Body of pancreas (tissue), 4 donors: ENCODE data around the gene ST7L.

ENCODE experiments used
- POLR2A ChIP-seq, 3 donors: fragments of 450-650 bp; IDR thresholded peaks; one replicate each; pipeline ENCODE4 v1.6.1; 2016; ENCODE audit warnings: antibody characterized with exemption in 3 of 3, mild to moderate bottlenecking in 2 of 3
- TF ChIP-seq, protein P1 (sequence below), 7 experiments: fragments of 450-650 bp in 4 of 7; fragments of 200-600 bp in 3 of 7; sonication (generic) in 3 of 7; IDR thresholded peaks; one replicate each; pipeline ENCODE4 v1.5.1; 2016 to 2019; ENCODE audit warnings: antibody characterized with exemption in 7 of 7

GRCh38 chr1:112522621-112523020, 96.3 kb downstream of the ST7L start:
- TF ChIP-seq POLR2A (IDR thresholded peaks at IDR 0.05) = no peak
- TF ChIP-seq, protein P1, sequence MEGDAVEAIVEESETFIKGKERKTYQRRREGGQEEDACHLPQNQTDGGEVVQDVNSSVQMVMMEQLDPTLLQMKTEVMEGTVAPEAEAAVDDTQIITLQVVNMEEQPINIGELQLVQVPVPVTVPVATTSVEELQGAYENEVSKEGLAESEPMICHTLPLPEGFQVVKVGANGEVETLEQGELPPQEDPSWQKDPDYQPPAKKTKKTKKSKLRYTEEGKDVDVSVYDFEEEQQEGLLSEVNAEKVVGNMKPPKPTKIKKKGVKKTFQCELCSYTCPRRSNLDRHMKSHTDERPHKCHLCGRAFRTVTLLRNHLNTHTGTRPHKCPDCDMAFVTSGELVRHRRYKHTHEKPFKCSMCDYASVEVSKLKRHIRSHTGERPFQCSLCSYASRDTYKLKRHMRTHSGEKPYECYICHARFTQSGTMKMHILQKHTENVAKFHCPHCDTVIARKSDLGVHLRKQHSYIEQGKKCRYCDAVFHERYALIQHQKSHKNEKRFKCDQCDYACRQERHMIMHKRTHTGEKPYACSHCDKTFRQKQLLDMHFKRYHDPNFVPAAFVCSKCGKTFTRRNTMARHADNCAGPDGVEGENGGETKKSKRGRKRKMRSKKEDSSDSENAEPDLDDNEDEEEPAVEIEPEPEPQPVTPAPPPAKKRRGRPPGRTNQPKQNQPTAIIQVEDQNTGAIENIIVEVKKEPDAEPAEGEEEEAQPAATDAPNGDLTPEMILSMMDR (IDR thresholded peaks at IDR 0.05) = no peak
